Measurements from ENCODE around the gene SKAP1. TPM values are rescaled to one million over a fixed set of nuclear protein-coding genes. Genes with fewer than 3 reads are reported as not detected.

SKAP1 gene
- total RNA-seq, 1 donor from 2014 or later: not detected

DNA sequence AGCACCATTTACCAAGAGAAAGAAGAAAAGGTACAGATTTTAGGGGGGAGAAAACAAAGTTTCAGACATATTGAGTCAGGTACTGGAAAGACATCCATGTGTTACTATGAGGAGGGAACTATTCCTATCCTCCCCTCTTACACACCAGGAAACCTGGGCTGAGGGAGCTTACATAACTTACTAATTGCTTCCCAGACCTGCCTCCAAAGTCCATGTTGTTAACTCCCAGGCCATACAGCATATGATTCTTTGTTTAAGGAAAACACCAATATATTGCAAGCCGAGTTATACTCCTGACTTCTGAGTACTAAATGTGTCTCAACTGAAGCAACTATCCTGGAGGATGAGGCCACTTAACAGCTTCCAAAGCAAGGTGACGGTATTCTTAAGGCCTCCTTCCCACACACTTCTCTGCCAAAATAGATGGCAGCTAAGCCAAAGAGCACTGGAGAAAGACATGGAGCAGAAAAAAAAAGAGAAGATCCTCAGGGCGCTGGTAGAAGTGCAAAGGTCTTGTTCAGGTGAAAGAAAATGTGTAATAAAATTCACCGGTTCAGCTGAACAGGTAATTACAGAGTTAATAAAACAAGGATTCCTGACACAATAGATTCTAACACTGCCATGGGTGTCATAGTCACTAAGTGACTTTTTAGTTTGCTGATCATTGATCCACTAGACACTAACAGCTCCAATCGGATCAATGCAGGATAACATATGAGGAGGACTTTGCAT is 151.1 kb downstream of the SKAP1 start:
- Mint-ChIP-seq H3K4me3 (no peak overlapping the region), H3K4me1 (no peaks in the 10 kb centered on the region), H3K9me3 (no peaks in the 10 kb centered on the region), H3K36me3 (no peaks in the 10 kb centered on the region), H3K27me3 (ENCODE audit: insufficient read depth, low read depth) (peaks cover 4% of the 10 kb centered on the region), H3K27ac (no peak overlapping the region)
- H3K9ac ChIP-seq: no peak overlapping the region
- H4K20me1 ChIP-seq (ENCODE audit: low read depth): no peaks in the 10 kb centered on the region
- H3K79me2 ChIP-seq (ENCODE audit: low read depth): no peaks in the 10 kb centered on the region
- no peaks in the 10 kb centered on the region for H3F3A ChIP-seq (ENCODE audit: low read depth)
- no peak overlapping the region for H3K27ac ChIP-seq
- no peaks in the 10 kb centered on the region for H3K9me3 ChIP-seq (ENCODE audit: low read depth)
- DNase-seq (ENCODE audit: low spot score): no peak
- H3K27me3 ChIP-seq: peaks cover 41% of the 10 kb centered on the region
- TF ChIP-seq EZH2 (IDR thresholded peaks at IDR 0.05): no peak
- no peak for TF ChIP-seq EZH2phosphoT487 (IDR thresholded peaks at IDR 0.05)
- TF ChIP-seq, protein P1, sequence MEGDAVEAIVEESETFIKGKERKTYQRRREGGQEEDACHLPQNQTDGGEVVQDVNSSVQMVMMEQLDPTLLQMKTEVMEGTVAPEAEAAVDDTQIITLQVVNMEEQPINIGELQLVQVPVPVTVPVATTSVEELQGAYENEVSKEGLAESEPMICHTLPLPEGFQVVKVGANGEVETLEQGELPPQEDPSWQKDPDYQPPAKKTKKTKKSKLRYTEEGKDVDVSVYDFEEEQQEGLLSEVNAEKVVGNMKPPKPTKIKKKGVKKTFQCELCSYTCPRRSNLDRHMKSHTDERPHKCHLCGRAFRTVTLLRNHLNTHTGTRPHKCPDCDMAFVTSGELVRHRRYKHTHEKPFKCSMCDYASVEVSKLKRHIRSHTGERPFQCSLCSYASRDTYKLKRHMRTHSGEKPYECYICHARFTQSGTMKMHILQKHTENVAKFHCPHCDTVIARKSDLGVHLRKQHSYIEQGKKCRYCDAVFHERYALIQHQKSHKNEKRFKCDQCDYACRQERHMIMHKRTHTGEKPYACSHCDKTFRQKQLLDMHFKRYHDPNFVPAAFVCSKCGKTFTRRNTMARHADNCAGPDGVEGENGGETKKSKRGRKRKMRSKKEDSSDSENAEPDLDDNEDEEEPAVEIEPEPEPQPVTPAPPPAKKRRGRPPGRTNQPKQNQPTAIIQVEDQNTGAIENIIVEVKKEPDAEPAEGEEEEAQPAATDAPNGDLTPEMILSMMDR (IDR thresholded peaks at IDR 0.05): no peak
- H3K36me3 ChIP-seq: no peaks in the 10 kb centered on the region
- no peak overlapping the region for H3K4me2 ChIP-seq
- no peaks in the 10 kb centered on the region for H3K4me1 ChIP-seq
- peak overlapping the region; percentile 1 for H2AFZ ChIP-seq (replicated peaks)
- no peak overlapping the region for H3K4me3 ChIP-seq

GRCh38 chr17:48276776-48277175 is 153.2 kb downstream of the SKAP1 start:
- H3F3A ChIP-seq (ENCODE audit: low read depth): no peaks in the 10 kb centered on the region
- Mint-ChIP-seq H3K27ac (no peak overlapping the region), H3K27me3 (ENCODE audit: insufficient read depth, low read depth) (peaks cover 4% of the 10 kb centered on the region), H3K4me3 (no peak overlapping the region), H3K9me3 (no peaks in the 10 kb centered on the region), H3K4me1 (no peaks in the 10 kb centered on the region), H3K36me3 (no peaks in the 10 kb centered on the region)
- H3K79me2 ChIP-seq (ENCODE audit: low read depth): no peaks in the 10 kb centered on the region
- H3K9ac ChIP-seq: no peak overlapping the region
- TF ChIP-seq EZH2 (IDR thresholded peaks at IDR 0.05): no peak
- TF ChIP-seq, protein P1 (IDR thresholded peaks at IDR 0.05): no peak
- no peak for TF ChIP-seq EZH2phosphoT487 (IDR thresholded peaks at IDR 0.05)
- H2AFZ ChIP-seq (replicated peaks): no peak overlapping the region
- DNase-seq (ENCODE audit: low spot score): no peak
- no peak overlapping the region for H3K27ac ChIP-seq
- H3K9me3 ChIP-seq (ENCODE audit: low read depth): no peaks in the 10 kb centered on the region
- no peaks in the 10 kb centered on the region for H3K36me3 ChIP-seq
- H3K4me1 ChIP-seq: no peaks in the 10 kb centered on the region
- no peak overlapping the region for H3K4me2 ChIP-seq
- peaks cover 41% of the 10 kb centered on the region for H3K27me3 ChIP-seq
- H3K4me3 ChIP-seq: no peak overlapping the region
- H4K20me1 ChIP-seq (ENCODE audit: low read depth): no peaks in the 10 kb centered on the region

GRCh38 chr17:48270899-48271298 is 159.1 kb downstream of the SKAP1 start:
- H3K27ac Mint-ChIP-seq: no peak overlapping the region
- TF ChIP-seq EZH2phosphoT487 (IDR thresholded peaks at IDR 0.05) (no peak), EZH2 (IDR thresholded peaks at IDR 0.05) (no peak)
- TF ChIP-seq, protein P1 (IDR thresholded peaks at IDR 0.05): no peak
- no peaks in the 10 kb centered on the region for H3K36me3 ChIP-seq
- no peak overlapping the region for H3K27ac ChIP-seq
- H3K9me3 ChIP-seq (ENCODE audit: low read depth): no peaks in the 10 kb centered on the region
- H4K20me1 ChIP-seq (ENCODE audit: low read depth): no peaks in the 10 kb centered on the region
- no peaks in the 10 kb centered on the region for H3K9me3 Mint-ChIP-seq
- H3K4me3 ChIP-seq: no peak overlapping the region
- no peak for DNase-seq (ENCODE audit: low spot score)
- H3K4me1 Mint-ChIP-seq: no peaks in the 10 kb centered on the region
- no peak overlapping the region for H3K9ac ChIP-seq
- H3K27me3 ChIP-seq: peaks cover 8% of the 10 kb centered on the region
- H3K4me1 ChIP-seq: no peaks in the 10 kb centered on the region
- H2AFZ ChIP-seq (replicated peaks): no peak overlapping the region
- no peaks in the 10 kb centered on the region for H3K79me2 ChIP-seq (ENCODE audit: low read depth)
- no peak overlapping the region for H3K4me3 Mint-ChIP-seq
- H3K36me3 Mint-ChIP-seq: no peaks in the 10 kb centered on the region
- H3K4me2 ChIP-seq: no peak overlapping the region
- no peaks in the 10 kb centered on the region for H3F3A ChIP-seq (ENCODE audit: low read depth)
- H3K27me3 Mint-ChIP-seq (ENCODE audit: insufficient read depth, low read depth): peaks cover 2% of the 10 kb centered on the region
